Activated CD4-positive, alpha-beta T cell treated with anti-CD3 and anti-CD28 coated beads, Interleukin-2, Interleukin-4, amounts not matched to agents 100 ng/mL and 50 ng/mL, durations not matched to agents 16 hours and 8 hours (primary cell): ENCODE results near the gene CRLF3.
"Not testable (repeated sequence)": the region's sequence is repeated elsewhere in the genome, so short reads cannot be mapped to it uniquely, and the experiment has no call there.

Experiments used
- DNase-seq: peaks from one replicate; pipeline ENCODE4 v3.0.0-alpha.2; 2020; ENCODE audit warnings: low spot score

CRLF3 gene

GRCh38 chr17:30735644-30736043, 88.8 kb downstream of the CRLF3 start:
- DNase-seq: not testable (repeated sequence)

GRCh38 chr17:30735206-30735605, 89.3 kb downstream of the CRLF3 start:
- DNase-seq: not testable (repeated sequence)

GRCh38 chr17:30734153-30734552, 90.3 kb downstream of the CRLF3 start:
- not testable (repeated sequence) for DNase-seq
